ENCODE results near the gene CHAMP1. TPM values are rescaled to one million over a fixed set of nuclear protein-coding genes. Genes with fewer than 3 reads are reported as not detected.

CHAMP1 gene
- total and polyA plus RNA-seq, 2 of the 4 experiments (the other 2 are of a cell fraction): 13.3 to 32.7 TPM

GRCh38 chr13:114282041-114282670, 32.1 kb upstream of the CHAMP1 start:
- TF ChIP-seq CEBPB (IDR thresholded peaks at IDR 0.05; ENCODE audit: low read depth, low read length): no peak
- TF ChIP-seq MXI1 (IDR thresholded peaks at IDR 0.05; ENCODE audit: borderline replicate concordance, low read depth, low read length): peak; percentile 25; the same call in 1 of the 2 replicates
- ATAC-seq (ENCODE audit: low read depth) (peak; percentile 62), DNase-seq (peak; percentile 65)
- no peaks in the 10 kb centered on the region for H3K27me3 ChIP-seq (ENCODE audit: control insufficient read depth, insufficient read depth, low read length)
- peak overlapping the region; percentile 67; the same call in 1 of the 2 replicates for H3K18ac ChIP-seq (ENCODE audit: low read depth, low read length)
- CTCF ChIA-PET: no interaction called here
- POLR2A ChIA-PET (ENCODE audit: unreplicated experiment): interaction anchor here (0.6 kb wide), 1 partner anchor 59 kb away, joined by 3 read pairs; no protein-coding TSS in a partner anchor
- peak overlapping the region; percentile 24; the same call in 1 of the 3 replicates for H2BK15ac ChIP-seq (ENCODE audit: low read depth, low read length)
- H3K4me3 ChIP-seq (ENCODE audit: insufficient read depth, low read depth, low read length): peak overlapping the region; percentile 89
- H3K9me1 ChIP-seq (ENCODE audit: insufficient read depth, low read length): peaks cover 7% of the 10 kb centered on the region
- H4K5ac ChIP-seq (ENCODE audit: low read depth, low read length): no peak overlapping the region
- peak overlapping the region; percentile 89 for H2AFZ ChIP-seq (replicated peaks; ENCODE audit: low read length, poor library complexity)
- peak overlapping the region; percentile 91 for H3K56ac ChIP-seq (ENCODE audit: extremely low read depth, insufficient read depth, low read length)
- peak overlapping the region; percentile 78 for H2BK5ac ChIP-seq (ENCODE audit: low read depth, low read length, poor library complexity, severe bottlenecking)
- peaks cover 4% of the 10 kb centered on the region for H3K4me1 ChIP-seq (ENCODE audit: control insufficient read depth, insufficient read depth, low read length)
- H4K20me1 ChIP-seq (ENCODE audit: insufficient read depth, low read length): peaks cover 3% of the 10 kb centered on the region; the same call in 1 of the 2 replicates
- dilution Hi-C loops (cut with HindIII; ENCODE audit: low sequenced_read_pairs, unreplicated experiment): no loop called here
- H3K27ac ChIP-seq (ENCODE audit: insufficient read depth, low read length): peak overlapping the region; percentile 88
- peak overlapping the region; percentile 89 for H3K23ac ChIP-seq (ENCODE audit: low read depth, low read length)
- H3K9ac ChIP-seq (ENCODE audit: low read depth, low read length): peak overlapping the region; percentile 97
- no peak overlapping the region for H2BK20ac ChIP-seq (ENCODE audit: low read depth, low read length)
- no peak overlapping the region for H2BK120ac ChIP-seq (ENCODE audit: low read depth, low read length)
- peak overlapping the region; percentile 74 for H3K14ac ChIP-seq (replicated peaks; ENCODE audit: low read depth, low read length)
- H3K36me3 ChIP-seq (ENCODE audit: control insufficient read depth, insufficient read depth, low read length): peaks cover 16% of the 10 kb centered on the region
- intact Hi-C loops (cut with micrococcal nuclease): no loop called here
- in situ Hi-C loops (cut with MboI; ENCODE audit: low sequenced_read_pairs): no loop called here
- peak overlapping the region; percentile 57; the same call in 1 of the 2 replicates for H3K4ac ChIP-seq (ENCODE audit: low read depth, low read length)
- 0% methylated on average over 18 of the region's 50 CpGs; no CpG with 5 or more reads in 1 of the 2 experiments for WGBS, 2 experiments (ENCODE audit: extremely low coverage in 2 of 2, insufficient read length in 1 of 2)
- BruUV-seq (replicated peaks): no TSS peak
- no peaks in the 10 kb centered on the region for H3K9me3 ChIP-seq (ENCODE audit: control insufficient read depth, insufficient read depth, low read length)
- H2AK9ac ChIP-seq (replicated peaks; ENCODE audit: low read depth, low read length, poor library complexity): peak overlapping the region; percentile 86
- H3K79me1 ChIP-seq (ENCODE audit: low read depth in 1 of 2, low read length in 2 of 2): peaks cover 20 to 42% of the 10 kb centered on the region in 2 experiments
- peak overlapping the region; percentile 82 for H3K4me2 ChIP-seq (ENCODE audit: low read depth, low read length)
- H4K8ac ChIP-seq (ENCODE audit: low read depth in 2 of 2, low read length in 2 of 2): peak overlapping the region; percentile 69 to 78
- peak overlapping the region; percentile 62 for H4K91ac ChIP-seq (ENCODE audit: insufficient read depth, low read depth, low read length)
- no peak overlapping the region; the same call in 1 of the 2 replicates for H2AK5ac ChIP-seq (ENCODE audit: low read depth, low read length)

Data from IMR-90 (cell line).